NCI-H2171 treated with DMSO at 0.1 percent for 48 hours (cell line): Measurements from ENCODE around the gene MBNL1.
"Not testable (repeated sequence)": the region's sequence is repeated elsewhere in the genome, so short reads cannot be mapped to it uniquely, and the experiment has no call there.

Source experiments
- DNase-seq: peaks from one replicate; lab custom pipeline; 2025; lab: John Stamatoyannopoulos, UW

Gene MBNL1

DNA sequence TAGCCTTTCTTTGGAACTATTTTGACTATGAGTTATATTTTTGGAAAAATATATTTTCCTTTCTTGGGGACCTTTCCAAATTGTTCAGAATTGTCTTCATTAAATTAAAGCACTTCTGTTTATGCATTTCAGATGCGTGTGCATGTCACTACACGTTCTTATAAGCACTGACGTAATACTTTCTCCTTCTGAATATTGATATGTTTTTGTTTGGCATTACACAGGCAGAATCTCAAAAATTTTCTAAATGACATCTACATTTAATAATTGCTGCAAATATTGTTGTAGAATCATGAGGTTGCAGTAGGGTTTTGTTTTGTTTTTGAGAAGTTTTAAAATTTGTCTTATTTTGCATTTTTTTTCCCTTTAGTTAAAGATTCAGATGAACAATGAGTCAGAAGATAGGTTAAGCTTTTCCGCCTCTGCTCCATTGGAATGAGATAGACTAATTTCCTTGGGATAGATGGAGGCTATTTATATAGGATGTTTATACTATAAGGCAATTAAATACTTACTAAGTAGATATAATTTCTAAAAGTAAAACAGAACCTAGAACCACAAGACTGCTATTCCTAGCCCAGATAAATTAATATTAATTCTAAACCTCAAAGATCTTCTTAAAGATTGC lies 110.8 kb downstream of the MBNL1 start:
- no peak for DNase-seq

DNA sequence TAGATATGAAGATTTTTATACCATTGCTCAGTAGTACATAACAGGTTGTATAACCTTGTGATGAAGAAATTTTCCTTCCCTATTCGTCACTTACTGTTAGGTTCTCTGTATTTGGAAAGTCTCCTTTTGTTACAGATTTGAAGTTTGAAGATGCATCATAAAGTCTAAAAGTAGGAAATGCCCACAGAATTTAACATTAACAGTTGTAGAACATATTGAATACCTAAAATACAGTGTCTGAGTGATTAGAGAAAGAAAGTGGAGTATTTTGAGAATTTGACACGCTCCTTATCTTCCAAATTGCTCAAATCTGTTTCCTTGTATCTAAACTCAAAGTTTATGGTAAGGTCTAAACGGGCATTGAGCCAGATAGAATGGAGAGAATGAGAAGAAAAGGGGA lies 111.3 kb downstream of the MBNL1 start:
- no peak for DNase-seq

DNA sequence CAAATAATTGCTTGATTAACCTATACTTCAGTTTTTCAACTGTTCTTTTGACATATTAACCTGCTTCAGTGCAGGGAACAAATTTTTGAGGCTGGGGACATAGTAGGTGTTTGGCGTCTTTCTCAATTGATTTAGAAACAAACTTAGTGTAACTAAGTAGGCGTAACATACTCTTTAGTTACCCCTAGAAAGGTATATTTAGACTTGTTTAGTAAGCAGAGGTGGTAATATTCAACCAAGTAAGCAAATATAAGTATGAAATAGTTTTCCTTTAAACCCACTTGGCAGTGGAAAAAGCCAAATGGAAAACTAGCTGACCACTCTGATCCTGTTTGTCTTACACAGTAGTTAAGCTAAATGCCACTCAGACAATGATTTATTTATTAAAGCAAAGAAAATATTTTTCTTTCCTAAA lies 113.2 kb downstream of the MBNL1 start:
- DNase-seq, result no peak

DNA sequence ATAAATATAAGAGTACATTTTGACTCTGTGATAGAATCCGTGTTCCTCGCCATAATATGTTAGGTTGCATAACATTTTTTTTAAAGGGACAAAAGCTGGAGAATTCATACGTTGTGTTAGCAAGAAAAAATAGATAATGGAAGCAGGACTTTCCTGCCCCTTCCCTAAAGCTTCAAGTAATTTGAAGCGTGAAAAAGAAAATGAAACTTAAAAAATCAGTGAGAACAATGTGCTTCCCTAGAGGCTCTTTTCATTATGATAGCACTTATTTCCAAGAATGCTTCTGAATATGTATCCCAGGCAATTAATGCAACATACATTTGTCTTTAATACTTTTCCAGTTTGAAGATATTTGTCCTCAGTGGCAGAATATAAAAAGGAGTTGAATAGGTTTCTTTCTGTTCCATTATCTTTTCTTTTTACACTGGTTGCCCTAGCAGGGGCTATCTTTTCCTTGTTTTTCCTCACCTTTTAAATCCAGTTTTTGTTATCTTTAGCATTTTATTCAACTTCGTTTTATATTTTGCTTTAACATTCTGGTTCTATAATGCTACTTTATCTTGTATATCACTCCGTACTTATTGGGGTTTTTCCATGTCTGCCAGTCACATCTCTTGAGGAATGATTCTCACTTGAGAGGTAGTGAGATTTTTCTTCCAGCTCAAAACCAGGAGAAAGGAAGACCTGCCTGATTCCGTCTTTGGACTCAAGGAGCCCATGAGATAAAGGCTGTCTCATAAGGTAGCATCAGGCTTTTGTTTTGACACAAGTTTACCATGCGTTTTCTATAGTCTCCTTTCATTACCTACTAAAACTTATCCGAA lies 113.8 kb downstream of the MBNL1 start:
- DNase-seq, result no peak

DNA sequence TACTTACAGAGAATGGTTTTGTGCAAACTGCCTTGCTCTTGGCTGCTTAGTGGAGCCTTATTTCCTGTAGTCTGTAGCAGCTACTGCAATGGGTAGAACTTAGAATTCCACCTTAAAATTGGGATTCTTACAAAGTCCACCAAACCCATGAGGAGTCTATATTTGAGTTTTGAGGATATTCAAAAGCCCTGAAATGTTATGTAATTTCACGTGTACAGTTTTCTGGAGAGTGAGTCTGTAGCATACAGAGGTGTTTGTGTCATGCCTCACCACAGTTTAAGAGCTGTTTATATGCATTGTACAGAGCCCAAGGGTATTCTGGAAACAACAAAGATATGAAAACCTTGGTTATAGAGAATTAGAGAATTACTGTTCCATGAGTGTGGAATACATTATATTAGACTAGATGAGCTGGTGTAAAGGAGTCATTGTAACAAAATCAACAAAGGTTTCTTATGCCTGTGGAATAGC lies 114.4 kb downstream of the MBNL1 start:
- DNase-seq, result no peak

DNA sequence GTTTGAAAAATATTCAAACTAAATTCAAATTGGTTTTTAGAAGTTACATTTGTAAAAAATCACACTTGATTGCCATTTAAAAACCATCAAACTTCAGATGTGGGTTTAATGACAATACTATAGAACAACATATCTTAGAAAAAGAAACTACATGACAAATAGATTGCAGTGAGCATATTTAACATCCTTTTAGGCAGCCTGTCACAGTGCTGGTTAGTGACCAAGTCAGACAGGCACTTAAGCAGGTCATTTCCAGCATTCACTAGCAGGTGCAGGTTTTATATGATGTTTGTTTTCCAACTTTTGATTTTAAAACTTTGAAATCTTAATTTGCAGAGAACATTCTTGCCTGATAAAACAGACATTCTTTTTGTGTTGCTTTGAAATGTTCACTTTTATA lies 115.7 kb downstream of the MBNL1 start:
- no peak for DNase-seq

DNA sequence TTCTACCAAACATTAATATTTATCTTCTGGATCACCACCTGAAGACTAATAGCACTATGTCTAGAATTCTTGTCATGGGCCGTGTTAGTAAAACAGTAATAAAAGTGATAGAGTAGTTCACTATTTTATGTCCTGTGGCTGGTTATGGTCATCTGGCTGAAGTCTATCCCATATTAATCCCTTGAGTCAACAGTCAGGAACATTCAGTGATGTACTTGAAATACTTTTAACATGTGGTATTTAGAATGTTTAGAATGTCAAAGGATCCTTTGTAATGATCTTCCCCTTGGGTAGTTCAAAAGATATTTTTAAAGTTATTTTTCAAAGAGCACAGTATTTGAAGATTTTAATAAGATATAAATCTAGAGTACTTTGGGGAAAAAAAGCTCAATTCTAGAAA lies 117.0 kb downstream of the MBNL1 start:
- DNase-seq, result no peak

DNA sequence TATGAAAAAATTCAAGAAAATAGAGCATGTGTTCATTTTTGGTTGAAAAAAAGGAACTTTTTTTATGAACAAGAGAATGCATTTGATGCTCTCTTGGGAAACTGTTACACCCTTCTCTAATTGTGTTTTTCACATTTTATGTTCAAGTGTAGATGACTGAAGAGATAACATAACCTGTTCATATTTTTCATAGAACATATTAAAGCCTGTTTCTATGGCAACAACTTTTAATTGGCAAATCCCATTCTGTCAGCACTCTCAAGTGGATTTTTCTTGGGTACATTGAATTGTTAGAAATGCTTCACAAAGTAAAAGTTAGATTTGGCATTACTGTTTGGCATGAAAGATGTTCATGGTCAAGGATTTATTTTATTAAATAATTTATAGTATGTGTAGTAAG lies 117.5 kb downstream of the MBNL1 start:
- DNase-seq, result no peak

DNA sequence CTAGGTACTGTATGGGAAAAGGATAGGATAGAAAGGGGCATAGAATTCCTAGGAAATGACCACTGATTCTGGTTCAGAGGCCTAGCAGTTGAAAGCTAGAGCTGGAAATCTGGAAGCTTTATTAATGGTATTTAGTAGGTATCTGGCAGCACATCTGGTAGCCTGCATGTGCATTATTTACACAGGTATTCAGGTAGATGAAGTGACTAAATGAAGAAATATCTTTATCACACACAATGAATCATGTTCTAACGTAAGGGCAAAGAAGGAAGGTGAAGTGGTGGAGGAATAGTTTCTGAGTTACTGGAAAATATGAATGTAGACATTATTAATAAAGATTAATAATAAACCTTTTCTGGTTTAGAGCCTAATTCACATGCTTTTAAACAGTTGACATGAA lies 119.9 kb downstream of the MBNL1 start:
- no peak for DNase-seq

DNA sequence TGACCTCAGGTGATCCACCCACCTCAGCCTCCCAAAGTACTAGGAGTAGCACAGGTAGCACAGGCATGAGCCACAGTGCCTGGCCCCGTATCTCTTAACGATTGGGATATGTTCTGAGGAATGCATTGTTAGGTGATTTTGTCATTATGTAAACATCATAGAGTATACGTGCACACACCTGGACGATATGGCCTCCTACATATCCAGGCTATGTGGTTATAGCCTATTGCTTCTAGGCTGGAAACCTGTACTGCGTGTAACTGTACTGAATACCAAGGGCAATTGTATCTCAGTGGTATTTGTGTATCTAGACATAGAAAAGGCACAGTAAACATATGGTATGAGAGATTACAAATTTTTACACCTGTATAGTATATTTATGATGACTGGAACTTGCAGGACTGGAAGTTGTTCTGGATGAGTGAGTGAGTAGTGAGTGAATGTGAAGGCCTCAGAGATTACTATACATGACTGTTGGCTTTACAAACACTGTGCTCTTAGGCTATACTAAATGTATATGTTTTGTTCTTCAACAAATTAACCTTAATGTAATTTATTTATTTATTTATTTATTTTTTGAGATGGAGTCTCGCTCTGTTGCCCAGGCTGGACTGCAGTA lies 120.7 kb downstream of the MBNL1 start:
- no peak for DNase-seq

DNA sequence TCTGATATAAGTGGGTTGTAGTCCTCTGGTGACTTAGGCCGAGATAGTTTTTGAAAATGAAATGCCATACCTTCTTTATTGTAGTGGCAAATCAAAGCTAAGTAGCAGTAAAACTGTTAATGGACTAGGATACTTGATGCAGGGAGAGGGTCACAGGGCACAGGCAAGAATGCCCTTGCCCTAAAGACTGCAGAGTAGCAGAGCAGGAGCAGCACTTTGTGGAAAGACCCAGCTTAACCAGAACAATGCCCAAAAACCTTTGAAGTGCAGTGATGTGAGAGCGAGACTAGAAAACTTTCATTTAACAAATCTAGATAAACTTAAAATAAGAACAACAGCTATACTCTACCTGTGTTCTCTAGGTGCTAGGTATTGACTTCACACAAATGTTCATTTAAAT lies 121.9 kb downstream of the MBNL1 start:
- no peak for DNase-seq

DNA sequence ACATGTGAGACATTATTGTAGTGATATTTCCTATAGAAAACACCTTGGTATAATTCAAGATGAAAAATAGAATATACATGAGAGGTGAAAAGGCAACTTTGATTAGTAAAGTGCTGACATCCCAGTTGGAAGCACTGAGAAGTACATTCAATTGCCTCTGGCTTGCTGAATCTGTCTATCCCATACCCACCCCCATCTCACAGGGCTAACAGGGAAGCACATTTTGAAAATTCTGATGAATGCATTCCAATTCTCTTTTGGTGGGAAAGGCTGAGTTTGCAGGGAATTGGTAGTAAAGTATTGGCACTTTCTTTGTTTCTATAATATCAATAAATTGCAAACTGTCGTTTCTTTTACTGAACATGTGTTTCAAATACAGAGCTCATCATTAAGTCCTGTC lies 122.9 kb downstream of the MBNL1 start:
- DNase-seq, result no peak

DNA sequence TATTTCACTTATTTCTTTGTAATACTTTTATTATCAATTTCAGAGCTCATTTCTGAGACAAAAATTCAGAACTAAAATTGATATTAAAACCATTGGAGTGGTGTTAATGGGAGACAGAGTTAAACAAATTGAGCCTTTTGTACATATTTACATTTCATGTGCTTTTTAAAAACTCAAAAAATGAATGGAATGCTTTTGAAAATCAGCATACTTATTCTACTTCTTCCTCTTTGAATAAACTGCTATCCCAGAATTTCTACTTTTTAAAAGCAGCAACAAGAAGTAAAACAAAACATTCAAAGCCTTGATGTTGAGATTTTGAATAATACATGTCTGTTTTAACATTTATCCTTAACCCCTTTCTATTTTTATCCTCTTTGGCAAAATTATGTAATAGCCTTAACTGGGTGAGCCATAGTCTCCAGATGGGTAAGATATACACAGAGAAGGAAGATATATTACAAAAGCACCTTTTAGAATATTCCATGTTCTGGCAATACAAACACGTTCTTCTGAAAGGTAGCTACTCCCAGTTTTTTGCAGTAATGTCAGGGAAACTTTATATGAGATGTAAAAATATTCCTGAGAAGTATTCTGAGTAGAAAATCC lies 123.6 kb downstream of the MBNL1 start:
- no peak for DNase-seq

DNA sequence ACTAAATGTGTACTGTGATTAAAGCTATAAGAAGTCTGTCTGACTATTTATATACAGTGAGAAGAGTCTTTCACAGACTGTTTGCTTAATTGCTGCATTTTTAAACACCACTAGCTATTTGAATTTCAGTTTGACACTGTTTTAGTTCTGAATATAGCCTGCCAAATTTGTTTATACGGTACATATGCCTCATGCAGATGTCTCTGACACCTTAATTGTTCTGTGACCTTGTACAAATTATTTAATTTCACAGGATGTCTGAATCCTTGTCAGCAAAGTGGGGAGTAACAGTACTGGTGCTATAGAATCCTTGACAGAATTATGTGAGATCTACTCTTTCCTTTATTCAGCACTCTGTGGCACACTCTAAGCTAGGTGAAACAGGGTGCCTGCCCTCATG lies 125.5 kb downstream of the MBNL1 start:
- DNase-seq, result no peak

DNA sequence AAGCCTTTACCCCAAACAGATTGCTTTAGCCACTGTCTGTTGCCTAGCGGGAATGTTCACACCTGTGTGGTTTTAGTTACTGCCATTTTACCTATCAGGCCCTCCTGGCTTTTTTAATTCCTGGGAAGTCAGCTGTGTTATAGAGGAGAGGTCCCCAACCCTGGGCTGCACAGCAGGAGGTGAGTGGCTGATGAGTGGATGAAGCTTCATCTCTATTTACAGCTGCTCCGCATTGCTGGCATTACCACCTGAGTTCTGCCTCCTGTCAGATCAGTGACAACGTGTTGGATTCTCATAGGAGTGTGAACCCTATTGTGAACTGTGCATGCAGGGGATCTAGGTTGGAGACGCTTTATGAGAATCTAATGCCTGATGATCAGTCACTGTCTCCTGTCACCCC lies 127.0 kb downstream of the MBNL1 start:
- no peak for DNase-seq

DNA sequence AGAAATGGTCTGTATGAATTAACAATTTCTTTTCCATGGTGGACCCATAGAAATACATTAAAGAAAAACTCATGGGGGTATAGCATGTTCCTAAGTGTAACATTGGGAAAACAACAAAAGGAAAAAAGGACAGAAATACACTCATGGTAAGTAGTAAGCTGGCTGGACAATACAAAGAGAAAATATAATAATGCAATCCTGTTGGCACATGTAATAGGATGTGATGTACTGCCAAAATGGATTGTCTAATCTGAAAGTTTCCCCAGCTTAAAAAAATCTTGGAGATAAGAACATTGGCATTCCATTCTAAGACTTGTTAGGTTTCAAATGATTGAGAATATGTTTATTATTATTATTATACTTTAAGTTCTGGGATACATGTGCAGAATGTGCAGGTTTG lies 128.1 kb downstream of the MBNL1 start:
- no peak for DNase-seq

DNA sequence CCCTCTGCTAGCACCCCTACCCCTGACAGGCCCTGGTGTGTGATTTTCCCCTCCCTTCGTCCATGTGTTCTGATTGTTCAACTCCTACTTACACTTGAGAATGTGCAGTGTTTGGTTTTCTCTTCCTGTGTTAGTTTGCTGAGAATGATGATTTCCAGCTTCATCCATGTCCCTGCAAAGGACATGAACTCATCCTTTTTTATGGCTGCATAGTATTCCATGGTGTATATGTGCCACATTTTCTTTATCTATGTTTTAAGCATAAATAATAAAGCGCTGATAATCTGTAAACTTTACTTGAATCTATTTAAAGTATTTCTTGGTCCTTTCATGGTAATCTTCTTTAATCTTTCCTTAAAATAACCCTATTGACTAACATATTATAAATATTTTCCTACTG lies 128.6 kb downstream of the MBNL1 start:
- DNase-seq, result not testable (repeated sequence)

DNA sequence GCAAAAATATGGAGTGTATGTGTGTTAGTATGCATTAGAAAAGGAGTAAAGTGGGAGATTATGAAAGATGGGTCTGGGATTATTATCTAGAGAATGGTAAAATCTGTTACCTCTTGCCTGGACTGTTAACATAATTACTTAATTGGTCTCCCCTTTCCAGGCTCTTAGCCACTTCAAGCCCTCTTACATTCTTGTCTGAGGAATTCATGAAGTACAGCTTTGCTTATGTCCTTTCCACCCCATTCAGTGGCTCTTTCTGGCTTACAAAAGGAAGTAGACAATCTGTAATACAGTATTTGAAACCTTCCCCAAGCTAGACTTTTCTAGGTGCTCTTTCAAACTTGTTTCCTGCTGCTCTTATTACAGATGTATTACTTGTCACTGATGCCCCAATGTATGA lies 129.8 kb downstream of the MBNL1 start:
- DNase-seq, result no peak

DNA sequence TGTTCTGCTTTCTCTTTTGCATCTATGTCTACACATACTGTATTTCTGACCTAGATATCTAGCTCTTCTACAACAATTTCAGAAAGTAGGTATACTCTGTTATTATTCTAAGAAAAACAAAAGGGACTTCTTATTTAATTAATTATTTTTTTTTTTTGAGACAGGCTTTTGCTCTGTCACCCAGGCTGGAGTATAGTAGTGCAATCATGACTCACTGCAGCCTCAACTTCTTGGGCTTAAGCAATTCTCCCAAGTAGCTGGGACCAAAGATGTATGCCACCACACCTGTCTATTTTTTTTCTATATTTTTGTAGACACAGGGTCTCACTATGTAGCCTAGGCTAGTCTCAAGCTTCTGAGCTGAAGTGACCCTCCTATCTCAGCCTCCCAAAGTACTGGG lies 130.6 kb downstream of the MBNL1 start:
- no peak for DNase-seq

DNA sequence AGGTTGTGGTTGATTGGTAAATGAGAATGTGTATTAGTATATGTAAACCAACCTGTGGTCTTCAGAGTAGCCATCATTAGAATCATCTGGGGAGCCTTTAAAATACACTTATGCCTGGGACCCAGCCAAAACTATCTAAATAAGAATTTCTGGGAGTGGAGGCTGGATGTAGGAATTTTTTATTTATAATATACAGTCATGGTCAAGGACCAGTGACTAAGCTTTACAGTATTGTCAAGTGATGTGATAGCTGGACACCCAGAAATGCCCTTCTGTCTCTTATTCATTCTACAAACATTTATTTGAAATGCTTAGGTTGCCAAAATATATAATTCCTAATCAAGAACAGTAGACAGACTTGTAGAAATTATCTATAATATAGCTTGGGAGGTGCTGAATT lies 132.2 kb downstream of the MBNL1 start:
- DNase-seq, result no peak

DNA sequence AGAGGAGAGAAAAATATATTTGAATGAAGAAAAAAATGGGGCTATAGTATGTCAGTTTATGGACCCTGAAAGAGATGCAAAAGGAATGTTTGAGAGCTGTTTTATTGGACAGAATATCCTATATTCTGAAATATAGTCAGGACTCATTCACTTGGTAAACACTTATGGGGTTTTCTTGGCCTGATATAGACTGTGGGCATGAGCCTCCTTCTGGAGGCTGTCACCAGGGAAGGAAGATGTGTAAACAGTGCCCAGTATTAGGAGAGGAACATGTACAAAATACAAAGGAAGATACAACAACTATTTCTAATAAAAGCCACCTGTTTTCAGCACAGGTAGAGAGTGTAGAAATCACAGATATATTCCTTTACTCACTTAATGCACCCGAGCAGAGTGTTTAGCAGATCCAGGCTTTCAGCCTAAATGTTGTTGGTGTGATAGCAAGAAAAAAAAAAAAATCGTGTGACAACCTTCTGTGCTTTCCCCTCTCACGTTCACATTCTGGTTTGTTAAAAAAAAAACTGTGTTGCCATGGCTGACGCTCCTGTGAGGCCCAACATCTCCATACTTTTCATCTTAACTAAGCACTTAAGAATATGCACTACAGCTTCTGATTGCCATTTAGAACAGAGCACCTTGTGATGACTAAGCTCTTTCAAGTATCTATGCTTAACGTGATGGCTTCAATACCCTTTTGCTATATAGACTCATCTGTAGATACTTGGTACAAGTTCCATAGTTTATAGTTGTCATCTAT lies 134.1 kb downstream of the MBNL1 start:
- DNase-seq, result peak; percentile 53

DNA sequence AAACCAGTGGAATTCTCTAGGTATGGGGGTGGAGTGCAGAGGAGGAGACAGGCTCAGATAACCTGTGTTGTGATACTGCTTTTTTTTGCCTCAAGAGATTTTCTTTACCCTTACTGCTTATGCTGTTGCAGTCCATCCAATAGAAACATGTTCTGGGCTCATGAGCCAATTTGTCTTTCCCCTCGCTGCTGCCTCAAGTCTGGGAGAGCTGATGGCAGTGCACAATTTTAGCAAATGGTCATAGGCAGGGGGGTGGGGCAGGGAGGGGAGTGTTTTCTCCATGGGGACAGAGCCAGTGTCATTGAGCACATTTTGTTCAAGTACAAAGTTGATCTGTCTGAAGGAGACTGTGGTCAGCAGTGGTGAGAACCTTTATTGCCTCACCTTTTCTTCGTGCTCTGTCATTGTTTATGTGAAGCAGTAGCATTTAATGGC lies 134.9 kb downstream of the MBNL1 start:
- no peak for DNase-seq
